HG03139 (cell line): ENCODE measurements around the gene NKX6-2.
"Not testable (repeated sequence)": the region's sequence is repeated elsewhere in the genome, so short reads cannot be mapped to it uniquely, and the experiment has no call there.

Experiments
- ATAC-seq: cut with Tn5 transposase; IDR thresholded peaks from one replicate; pipeline ENCODE4 v1.9.1; 2021; ENCODE audit not compliant: unreplicated experiment

Gene NKX6-2

DNA sequence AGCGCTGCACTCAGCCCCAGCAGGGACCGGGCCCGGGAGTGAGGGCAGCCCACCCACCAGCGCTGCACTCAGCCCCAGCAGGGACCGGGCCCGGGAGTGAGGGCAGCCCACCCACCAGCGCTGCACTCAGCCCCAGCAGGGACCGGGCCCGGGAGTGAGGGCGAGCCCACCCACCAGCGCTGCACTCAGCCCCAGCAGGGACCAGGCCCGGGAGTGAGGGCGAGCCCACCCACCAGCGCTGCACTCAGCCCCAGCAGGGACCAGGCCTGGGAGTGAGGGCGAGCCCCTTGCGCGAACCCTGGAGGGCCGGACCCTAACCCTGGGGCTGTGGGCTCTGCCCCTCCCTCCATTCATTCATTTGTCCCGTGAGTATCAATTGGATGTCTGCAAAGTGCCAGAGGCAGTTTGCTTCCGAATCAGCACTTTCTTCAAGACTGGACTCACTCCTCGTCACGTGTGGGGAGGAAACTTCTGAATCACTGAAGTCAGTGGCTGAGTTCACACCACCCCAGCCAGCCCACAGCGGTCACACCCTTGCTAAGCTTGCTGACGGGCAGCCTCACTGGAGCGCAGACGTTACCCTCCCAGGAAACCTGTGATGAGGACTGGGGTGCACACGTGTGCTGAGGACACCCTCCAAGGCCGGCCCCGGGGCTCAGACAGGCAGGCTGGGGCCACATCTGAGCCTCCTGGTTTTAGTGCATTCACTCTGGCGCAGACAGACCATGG is 42.6 kb downstream of the NKX6-2 start:
- ATAC-seq, result not testable (repeated sequence)

DNA sequence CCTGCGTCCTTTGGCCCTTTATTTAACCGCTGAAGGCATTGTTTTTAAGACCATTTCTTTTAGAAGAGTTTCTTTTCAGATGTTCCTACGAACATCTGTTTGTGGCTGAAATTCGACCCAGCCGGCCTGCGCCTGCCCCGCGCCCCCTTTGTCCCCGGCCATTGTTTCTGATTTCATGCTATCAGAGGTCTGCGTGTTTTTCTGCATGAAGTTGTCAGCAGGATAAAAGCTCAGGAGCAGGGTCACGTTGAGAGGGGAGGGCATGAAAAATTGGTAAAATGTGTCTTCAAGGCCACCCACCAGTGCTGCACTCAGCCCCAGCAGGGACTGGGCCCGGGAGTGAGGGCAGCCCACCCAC is 43.1 kb downstream of the NKX6-2 start:
- no peak for ATAC-seq

DNA sequence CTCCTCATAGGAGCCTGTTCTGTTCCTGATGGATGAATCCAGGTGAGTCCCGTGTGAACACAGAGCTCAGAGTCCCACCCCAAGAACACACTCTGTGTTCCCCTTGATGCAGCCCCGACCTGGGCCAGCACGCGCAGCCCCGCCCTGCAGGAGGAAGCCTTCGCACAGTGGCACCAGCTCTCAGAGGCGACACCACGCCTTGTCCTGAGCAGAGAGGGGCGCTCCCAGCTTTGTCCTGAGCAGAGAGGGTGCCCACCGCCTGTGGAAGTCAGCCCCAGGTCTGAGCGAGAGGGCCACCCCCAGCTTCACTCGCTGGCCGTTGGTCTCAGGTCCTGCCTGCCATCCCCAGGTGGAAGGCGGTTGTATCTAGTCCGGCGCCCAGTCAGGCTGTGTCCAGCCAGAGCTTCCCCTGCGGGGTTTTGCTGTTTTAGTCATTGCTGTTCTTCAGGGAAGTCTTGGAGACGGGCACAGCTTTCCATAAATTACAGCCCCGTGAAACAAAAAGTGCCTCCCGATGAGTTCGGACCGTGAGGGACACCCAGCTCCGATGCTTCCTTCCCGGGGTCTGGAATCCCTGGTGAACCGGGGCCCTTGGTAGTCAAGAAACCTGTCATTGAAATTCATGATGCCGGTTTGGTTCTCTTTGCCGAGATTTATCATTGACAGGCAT is 43.6 kb downstream of the NKX6-2 start:
- ATAC-seq, result no peak

GRCh38 chr10:132740588-132740987 is 45.4 kb downstream of the NKX6-2 start:
- ATAC-seq, result no peak

DNA sequence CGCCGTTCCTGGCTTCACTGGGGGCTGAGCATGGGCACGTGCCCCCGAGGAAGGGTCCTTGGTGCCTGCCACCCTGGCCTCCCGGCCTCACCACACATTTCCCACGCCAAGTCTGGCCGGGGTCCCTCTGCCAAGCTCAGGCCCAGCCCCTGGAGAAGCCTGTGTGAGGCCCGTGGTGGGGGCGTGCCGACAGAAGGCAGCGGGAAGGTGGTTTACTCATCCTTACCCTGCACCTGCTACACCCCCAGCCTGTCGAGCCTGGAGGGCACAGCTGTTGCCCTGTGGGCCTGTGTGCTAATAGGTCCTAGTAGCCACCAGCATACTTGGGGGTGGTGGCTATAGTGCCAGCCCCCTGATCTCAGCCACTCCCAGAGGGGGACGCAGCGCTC is 46.7 kb downstream of the NKX6-2 start:
- no peak for ATAC-seq

DNA sequence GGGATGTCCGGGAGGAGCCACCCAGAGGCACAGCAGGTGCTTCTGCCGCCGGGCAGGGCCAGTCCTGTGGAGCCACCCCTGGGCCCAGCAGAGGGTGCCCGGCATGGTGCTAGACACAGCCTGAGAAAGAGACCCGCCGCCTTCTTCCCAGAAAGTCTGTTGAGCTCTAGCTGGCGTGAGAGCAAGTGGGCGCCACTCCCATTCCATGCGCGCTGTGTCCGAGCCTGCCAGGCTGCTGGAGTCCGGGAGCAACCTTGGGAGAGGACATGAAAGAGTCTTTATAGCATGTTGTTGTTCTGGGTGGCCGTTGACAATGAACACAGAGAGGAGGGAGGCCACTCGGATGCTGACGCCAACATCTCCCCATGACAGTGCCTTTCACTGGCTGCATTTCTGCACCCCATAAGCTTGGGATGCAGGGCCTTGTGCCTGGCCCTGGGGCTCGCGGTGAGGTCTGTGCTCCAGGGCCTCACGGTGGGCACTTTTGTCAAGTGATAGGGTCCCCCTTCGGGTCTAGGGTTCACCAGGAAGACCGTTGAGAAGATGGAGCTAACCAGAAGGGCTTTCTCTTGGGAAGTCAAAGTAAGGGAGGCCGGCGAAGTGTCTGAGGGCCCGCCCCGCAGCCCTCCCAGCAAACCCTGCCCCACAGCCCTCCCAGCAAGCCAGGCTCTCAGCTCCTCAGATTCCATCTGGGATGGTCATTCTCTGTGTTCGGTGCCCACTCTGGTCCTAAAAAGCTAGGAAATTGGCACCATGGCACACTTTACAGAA is 47.3 kb downstream of the NKX6-2 start:
- ATAC-seq, result no peak

- no peak for ATAC-seq
These were observed 48.4 kb downstream of the NKX6-2 start for GRCh38 chr10:132737390-132738048.

DNA sequence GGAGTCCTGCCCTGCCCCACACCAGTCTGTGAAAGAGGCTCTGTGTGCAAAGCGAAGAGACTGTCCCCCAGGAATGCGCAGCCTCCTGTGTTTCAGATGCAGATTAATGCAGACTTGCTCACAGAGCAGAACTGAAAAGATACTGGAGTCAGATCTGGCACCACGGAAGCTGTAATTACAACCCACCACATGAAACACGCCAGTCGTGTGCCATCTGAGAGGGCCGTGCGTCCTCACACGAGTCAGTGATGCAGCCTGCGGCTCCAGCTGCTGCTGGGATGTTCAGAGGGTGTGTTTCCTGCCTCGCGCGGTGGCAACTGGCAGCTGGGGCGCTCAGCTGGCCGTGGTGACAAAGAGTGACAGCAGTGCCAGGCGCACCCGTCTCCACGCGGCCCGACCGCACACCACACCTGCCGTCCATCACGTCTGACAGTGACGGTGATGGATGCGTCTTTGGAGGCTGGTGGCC is 50.0 kb downstream of the NKX6-2 start:
- ATAC-seq, result no peak

- no peak for ATAC-seq
These were observed 50.6 kb downstream of the NKX6-2 start for GRCh38 chr10:132735341-132735775.

DNA sequence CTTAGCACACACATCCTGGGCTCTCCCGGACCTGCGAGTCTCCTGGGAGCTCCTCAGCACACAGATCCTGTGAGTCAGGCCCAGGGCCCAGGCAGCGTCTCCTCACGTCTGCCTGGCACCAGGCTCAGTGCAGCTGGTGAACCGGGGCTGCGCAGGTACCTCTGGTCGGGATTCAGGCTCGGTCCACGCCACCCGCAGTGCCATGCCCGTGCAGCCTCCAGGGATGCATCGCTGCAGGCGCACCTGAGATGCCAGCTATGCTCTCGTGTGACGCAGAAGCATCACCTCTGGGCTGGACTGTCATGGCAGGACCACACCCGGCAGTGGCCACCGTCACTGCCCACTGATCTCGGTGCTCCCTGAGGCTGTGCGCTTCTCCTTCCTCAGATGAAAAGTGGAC is 52.0 kb downstream of the NKX6-2 start:
- no peak for ATAC-seq
